ENCODE data around the gene MCM9.
A peak's percentile ranks its signal among the peaks of the same experiment; 100 is the strongest.

Gene MCM9

DNA sequence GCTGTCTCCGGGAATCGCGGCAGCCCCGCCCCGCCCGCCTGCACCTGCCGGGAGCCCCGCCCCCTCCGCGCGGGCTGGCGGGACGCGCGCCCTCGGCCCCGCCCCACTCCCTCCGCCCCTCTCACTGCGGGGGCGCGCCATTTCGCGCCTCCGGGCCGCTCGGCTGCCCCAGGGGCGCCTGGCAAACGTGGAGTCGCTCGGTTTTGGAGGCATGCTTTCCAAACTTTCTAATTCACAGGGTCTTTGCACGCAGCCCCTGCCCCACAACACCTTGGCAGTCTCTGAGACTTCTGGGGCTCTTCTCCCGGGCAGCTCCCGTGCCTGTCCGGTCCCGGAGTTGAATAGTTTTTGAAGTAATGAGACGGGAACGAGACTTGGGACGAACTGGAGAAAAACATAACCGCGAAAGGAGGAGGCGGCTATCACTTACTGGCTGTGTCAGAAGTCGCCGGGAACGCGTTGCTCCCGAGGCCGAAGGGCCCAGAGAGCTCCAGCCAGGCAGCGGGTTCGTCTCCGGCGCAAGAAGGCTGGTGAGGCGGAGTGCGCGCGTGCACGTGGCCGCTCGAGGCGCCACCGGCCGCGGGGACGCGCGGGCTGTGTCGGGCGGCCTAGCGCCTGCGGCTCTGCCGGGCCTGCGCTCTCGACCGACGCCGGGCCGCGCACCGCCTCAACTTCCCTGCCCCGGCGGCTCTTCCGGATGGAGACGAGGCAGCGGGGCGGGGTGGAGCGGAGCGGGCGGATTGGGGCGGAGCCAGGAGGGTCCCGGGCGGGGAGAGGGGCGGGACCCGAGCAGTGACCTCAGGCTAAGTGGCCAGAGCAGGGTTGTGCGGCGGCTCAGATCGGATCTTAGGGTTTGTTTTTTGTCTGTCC lies at the start of gene MCM9:
MCM9 (minus strand) TSS at position 699 of the 870 bp plus-strand sequence. CDS start 3,436 bp downstream, outside the sequence.
- Histone ChIP-seq H3K4me3 (ENCODE audit: low read length) (peak within 1 kb of the TSS; percentile 88), H4K20me1 (ENCODE audit: control insufficient read depth, insufficient read depth, low read depth, low read length) (0 out of 2 replicates have a peak, but pooled peaks cover 3% of the 10 kb centered on the region), H3F3A (ENCODE audit: control insufficient read depth, insufficient read depth) (0 out of 2 replicates have a peak, but pooled peaks cover 7% of the 10 kb centered on the region), H3K9me2 (replicated peaks; ENCODE audit: control insufficient read depth, low read length) (no peaks in the 10 kb centered on the region), H3K27ac (ENCODE audit: low read depth, low read length) (peak within 1 kb of the TSS; percentile 74), H3K9me3 (ENCODE audit: control insufficient read depth, insufficient read depth, low read length) (peaks cover 2% of the 10 kb centered on the region; the same call in 1 of the 2 replicates), H3K36me3 (ENCODE audit: control insufficient read depth, low read length) (peaks cover 19% of the 10 kb centered on the region), H3K79me2 (ENCODE audit: control insufficient read depth, low read length) (peaks cover 37% of the 10 kb centered on the region), H3K27me3 (ENCODE audit: control insufficient read depth, low read length) (no peaks in the 10 kb centered on the region), H3K4me2 (ENCODE audit: low read length) (peak within 1 kb of the TSS; percentile 81), H3K4me1 (ENCODE audit: control insufficient read depth, low read length) (peaks cover 21% of the 10 kb centered on the region)
- TF ChIP-seq EZH2phosphoT487 (IDR thresholded peaks at IDR 0.05; ENCODE audit: borderline replicate concordance, low read length) (no peak), CTCF (IDR thresholded peaks at IDR 0.05; ENCODE audit: low read depth, low read length, poor library complexity, severe bottlenecking) (no peak)

DNA sequence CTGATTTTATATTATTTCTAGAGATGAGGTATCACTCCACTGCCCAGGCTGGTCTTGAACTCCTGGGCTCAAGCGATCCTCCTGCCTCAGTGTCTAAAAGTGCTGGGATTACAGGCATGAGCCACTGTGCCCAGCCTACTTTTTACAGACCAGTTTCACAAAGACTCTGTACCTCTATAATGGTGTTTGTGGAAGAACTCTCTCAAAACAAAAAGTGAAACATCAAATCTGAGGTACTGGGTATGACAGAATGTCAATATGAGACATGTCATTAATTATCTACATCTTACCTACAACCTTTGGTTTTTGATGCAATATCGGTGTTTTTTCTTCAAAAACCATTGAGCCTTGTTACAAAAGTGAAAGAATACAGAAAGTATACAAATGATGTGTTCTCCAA lies 49.4 kb upstream of the MCM9 start:
- H3K4me3 ChIP-seq (ENCODE audit: low read length): no peak overlapping the region
- no peaks in the 10 kb centered on the region for H3K9me3 ChIP-seq (ENCODE audit: control insufficient read depth, insufficient read depth, low read length)
- no peak overlapping the region for H3K4me2 ChIP-seq (ENCODE audit: low read length)
- no peaks in the 10 kb centered on the region for H4K20me1 ChIP-seq (ENCODE audit: control insufficient read depth, insufficient read depth, low read depth, low read length)
- H3K27me3 ChIP-seq (ENCODE audit: control insufficient read depth, low read length): peaks cover 5% of the 10 kb centered on the region
- H3F3A ChIP-seq (ENCODE audit: control insufficient read depth, insufficient read depth): no peaks in the 10 kb centered on the region
- no peak for TF ChIP-seq EZH2phosphoT487 (IDR thresholded peaks at IDR 0.05; ENCODE audit: borderline replicate concordance, low read length)
- TF ChIP-seq CTCF (IDR thresholded peaks at IDR 0.05; ENCODE audit: low read depth, low read length, poor library complexity, severe bottlenecking): no peak
- no peaks in the 10 kb centered on the region for H3K4me1 ChIP-seq (ENCODE audit: control insufficient read depth, low read length)
- H3K36me3 ChIP-seq (ENCODE audit: control insufficient read depth, low read length): no peaks in the 10 kb centered on the region
- no peak overlapping the region for H3K27ac ChIP-seq (ENCODE audit: low read depth, low read length)
- no peaks in the 10 kb centered on the region for H3K9me2 ChIP-seq (replicated peaks; ENCODE audit: control insufficient read depth, low read length)
- no peaks in the 10 kb centered on the region for H3K79me2 ChIP-seq (ENCODE audit: control insufficient read depth, low read length)

GRCh38 chr6:118982575-118982911 lies 47.6 kb upstream of the MCM9 start:
- H3K4me3 ChIP-seq (ENCODE audit: low read length): no peak overlapping the region
- peaks cover 5% of the 10 kb centered on the region for H3K27me3 ChIP-seq (ENCODE audit: control insufficient read depth, low read length)
- H3K27ac ChIP-seq (ENCODE audit: low read depth, low read length): no peak overlapping the region
- H3K4me1 ChIP-seq (ENCODE audit: control insufficient read depth, low read length): no peaks in the 10 kb centered on the region
- no peaks in the 10 kb centered on the region for H3K9me3 ChIP-seq (ENCODE audit: control insufficient read depth, insufficient read depth, low read length)
- no peaks in the 10 kb centered on the region for H4K20me1 ChIP-seq (ENCODE audit: control insufficient read depth, insufficient read depth, low read depth, low read length)
- H3K36me3 ChIP-seq (ENCODE audit: control insufficient read depth, low read length): no peaks in the 10 kb centered on the region
- TF ChIP-seq CTCF (IDR thresholded peaks at IDR 0.05; ENCODE audit: low read depth, low read length, poor library complexity, severe bottlenecking) (no peak), EZH2phosphoT487 (IDR thresholded peaks at IDR 0.05; ENCODE audit: borderline replicate concordance, low read length) (no peak)
- no peaks in the 10 kb centered on the region for H3K9me2 ChIP-seq (replicated peaks; ENCODE audit: control insufficient read depth, low read length)
- H3K79me2 ChIP-seq (ENCODE audit: control insufficient read depth, low read length): no peaks in the 10 kb centered on the region
- no peak overlapping the region for H3K4me2 ChIP-seq (ENCODE audit: low read length)
- no peaks in the 10 kb centered on the region for H3F3A ChIP-seq (ENCODE audit: control insufficient read depth, insufficient read depth)
